NCI-H1092 (cell line): Measurements from ENCODE around the gene ZSCAN2.

Source experiments
- DNase-seq: peaks from one replicate; lab custom pipeline; 2025; lab: John Stamatoyannopoulos, UW

Gene ZSCAN2

GRCh38 chr15:84598993-84599392 is 1.8 kb upstream of the ZSCAN2 start:
- no peak for DNase-seq

- no peak for DNase-seq
These were observed 903 bp upstream of the ZSCAN2 start for GRCh38 chr15:84599906-84600305.

GRCh38 chr15:84600331-84600686 is 500 bp upstream of the ZSCAN2 start:
- DNase-seq: peak; percentile 36

GRCh38 chr15:84601555-84601838 is 688 bp downstream of the ZSCAN2 start:
- no peak for DNase-seq

- no peak for DNase-seq
These were observed 3.0 kb downstream of the ZSCAN2 start for GRCh38 chr15:84603630-84604379.

GRCh38 chr15:84604826-84605553 is 4.2 kb downstream of the ZSCAN2 start:
- DNase-seq: no peak

GRCh38 chr15:84605554-84605882 is 4.7 kb downstream of the ZSCAN2 start:
- no peak for DNase-seq

GRCh38 chr15:84606653-84607120 is 5.9 kb downstream of the ZSCAN2 start:
- DNase-seq: no peak

- no peak for DNase-seq
These were observed 8.0 kb downstream of the ZSCAN2 start for GRCh38 chr15:84608707-84609284.

- no peak for DNase-seq
These were observed 9.2 kb downstream of the ZSCAN2 start for GRCh38 chr15:84609818-84610525.

GRCh38 chr15:84611631-84612030 is 10.8 kb downstream of the ZSCAN2 start:
- no peak for DNase-seq

GRCh38 chr15:84616235-84616634 is 15.4 kb downstream of the ZSCAN2 start:
- DNase-seq: no peak

GRCh38 chr15:84620626-84621025 is 19.8 kb downstream of the ZSCAN2 start:
- DNase-seq: no peak

GRCh38 chr15:84621358-84621979 is 20.7 kb downstream of the ZSCAN2 start:
- DNase-seq: no peak

GRCh38 chr15:84624359-84624758 is 23.6 kb downstream of the ZSCAN2 start:
- DNase-seq: no peak

- DNase-seq: no peak
These were observed 24.3 kb downstream of the ZSCAN2 start for GRCh38 chr15:84625123-84625522.

- DNase-seq: no peak
These were observed 28.2 kb downstream of the ZSCAN2 start for GRCh38 chr15:84629033-84629432.

- no peak for DNase-seq
These were observed 31.0 kb downstream of the ZSCAN2 start for GRCh38 chr15:84631706-84632272.

- peak; percentile 25 for DNase-seq
These were observed 32.8 kb downstream of the ZSCAN2 start for GRCh38 chr15:84633311-84634227.

GRCh38 chr15:84634228-84634837 is 33.5 kb downstream of the ZSCAN2 start:
- DNase-seq: no peak

GRCh38 chr15:84638103-84638502 is 37.3 kb downstream of the ZSCAN2 start:
- no peak for DNase-seq
